Endothelial cell of umbilical vein (primary cell): ENCODE measurements around the gene MFSD2A. TPM values are rescaled to one million over a fixed set of nuclear protein-coding genes. Genes with fewer than 3 reads are reported as not detected.

ENCODE experiments used
- BruUV-seq: library from RNA; stranded (reverse); fragments of 400-500 nt; replicated peaks from 2 replicates; lab custom pipeline; 2021; lab: Mats Ljungman, UMichigan
- CTCF ChIA-PET: fragments of 300-600, 350-600 bp; sonication (Branson Sonifier 250); formaldehyde crosslinking; loops from one replicate; lab custom pipeline; 2021; ENCODE audit warnings: antibody characterized with exemption, inconsistent platforms; lab: Charles Lee
- POLR2A ChIA-PET: fragments of 300-600, 350-600 bp; sonication (Branson Sonifier 250); formaldehyde crosslinking; loops from one replicate; lab custom pipeline; 2021; ENCODE audit warnings: antibody characterized with exemption, inconsistent platforms; lab: Charles Lee
- DNase-seq: peaks from one replicate; pipeline ENCODE4 v3.0.0-alpha.2; 2011; ENCODE audit warnings: low read depth, low spot score
- FAIRE-seq: peaks from 2 replicates; lab custom pipeline; 2011; peaks lifted over from hg19 to GRCh38; lab: Jason Lieb, UNC
- H2AFZ ChIP-seq: 2 replicates; pipeline ENCODE4 v1.6.0; 2012; ENCODE audit warnings: low read depth, low read length, control low read depth, inconsistent platforms
- H3K27ac ChIP-seq: 2 replicates; pipeline ENCODE4 v1.5.1; 2011; ENCODE audit warnings: low read depth, mild to moderate bottlenecking, control low read depth, low read length, moderate library complexity; ENCODE audit not compliant: insufficient read depth
- H3K27me3 ChIP-seq, 2 experiments: 2 replicates each; pipeline versions ENCODE4 v1.6.0 to v1.6.1; 2011; ENCODE audit warnings: low read length in 2 of 2, mixed read lengths in 1 of 2; ENCODE audit not compliant: control insufficient read depth in 2 of 2, insufficient read depth in 2 of 2
- H3K36me3 ChIP-seq, 2 experiments: 2 replicates in 1 of 2; 3 replicates in 1 of 2; pipeline ENCODE4 v1.5.1; 2011; ENCODE audit warnings: low read length in 2 of 2, mild to moderate bottlenecking in 1 of 2, moderate library complexity in 1 of 2; ENCODE audit not compliant: control insufficient read depth in 2 of 2, insufficient read depth in 2 of 2; ENCODE audit errors: extremely low read depth in 1 of 2
- H3K4me1 ChIP-seq: 3 replicates; pipeline ENCODE4 v1.5.1; 2011; ENCODE audit warnings: mild to moderate bottlenecking, low read length; ENCODE audit not compliant: control insufficient read depth, insufficient read depth; ENCODE audit errors: extremely low read depth
- H3K4me2 ChIP-seq: 2 replicates; pipeline ENCODE4 v1.6.1; 2011; ENCODE audit warnings: low read length, control low read depth, mixed read lengths; ENCODE audit not compliant: insufficient read depth
- H3K4me3 ChIP-seq, 3 experiments: fragments of 200-600 bp in 1 of 3; sonication (generic), shearing (Covaris generic) in 1 of 3; replicated peaks in 1 of 3; 2 replicates each; pipeline ENCODE4 v1.5.1; 2011 to 2016; ENCODE audit warnings: control low read depth in 3 of 3, low read length in 3 of 3, mild to moderate bottlenecking in 2 of 3, inconsistent platforms in 1 of 3, low read depth in 1 of 3, moderate library complexity in 1 of 3; ENCODE audit not compliant: insufficient read depth in 1 of 3
- H3K79me2 ChIP-seq: 2 replicates; pipeline ENCODE4 v1.6.0; 2012; ENCODE audit warnings: low read length, inconsistent platforms; ENCODE audit not compliant: control insufficient read depth, insufficient read depth
- H3K9ac ChIP-seq: replicated peaks from 2 replicates; pipeline ENCODE3; 2011; ENCODE audit warnings: low read length, control low read depth; ENCODE audit not compliant: insufficient read depth; ENCODE audit errors: extremely low read depth
- H3K9me1 ChIP-seq: replicated peaks from 3 replicates; pipeline ENCODE4 v1.6.0; 2011; ENCODE audit warnings: mild to moderate bottlenecking, low read length; ENCODE audit not compliant: control insufficient read depth, insufficient read depth; ENCODE audit errors: extremely low read depth
- H3K9me3 ChIP-seq: replicated peaks from 2 replicates; pipeline ENCODE4 v1.5.1; 2012; ENCODE audit warnings: low read length, inconsistent platforms; ENCODE audit not compliant: control insufficient read depth, insufficient read depth
- H4K20me1 ChIP-seq: replicated peaks from 2 replicates; pipeline ENCODE3; 2011; ENCODE audit warnings: mild to moderate bottlenecking, low read length; ENCODE audit not compliant: control insufficient read depth, insufficient read depth; ENCODE audit errors: extremely low read depth
- CTCF ChIP-seq, 2 donors: IDR thresholded peaks; 1 replicate in 1 of 2; 2 replicates in 1 of 2; pipeline ENCODE4 v1.5.1; 2011; ENCODE audit warnings: low read length in 2 of 2, mild to moderate bottlenecking in 2 of 2, moderate library complexity in 2 of 2, control low read depth in 1 of 2, inconsistent platforms in 1 of 2, low read depth in 1 of 2; ENCODE audit not compliant: insufficient read depth in 1 of 2; ENCODE audit errors: extremely low read depth in 1 of 2
- EZH2 ChIP-seq: IDR thresholded peaks from 2 replicates; pipeline ENCODE4 v1.6.1; 2012; ENCODE audit warnings: borderline replicate concordance, low read depth, mild to moderate bottlenecking, moderate library complexity, low read length, inconsistent platforms; ENCODE audit not compliant: severe bottlenecking
- FOS ChIP-seq: IDR thresholded peaks from 2 replicates; pipeline ENCODE4 v1.6.1; 2011; ENCODE audit warnings: mild to moderate bottlenecking, low read length, moderate library complexity, borderline replicate concordance; ENCODE audit not compliant: insufficient read depth
- GATA2 ChIP-seq: IDR thresholded peaks from 2 replicates; pipeline ENCODE4 v1.7.0; 2011; ENCODE audit warnings: low read depth, mild to moderate bottlenecking, moderate library complexity, mixed read lengths, low read length; ENCODE audit not compliant: insufficient read length, insufficient read depth
- JUN ChIP-seq: IDR thresholded peaks from 2 replicates; pipeline ENCODE4 v1.6.1; 2011; ENCODE audit warnings: borderline replicate concordance, low read depth; ENCODE audit not compliant: insufficient read length, insufficient read depth
- MAX ChIP-seq: IDR thresholded peaks from 2 replicates; pipeline ENCODE4 v1.6.1; 2011; ENCODE audit not compliant: insufficient read depth, insufficient read length
- MYC ChIP-seq: IDR thresholded peaks from one replicate; pipeline ENCODE4 v1.6.1; 2011; ENCODE audit warnings: mild to moderate bottlenecking, low read depth, low read length
- POLR2A ChIP-seq: IDR thresholded peaks from 2 replicates; pipeline ENCODE4 v1.6.1; 2012; ENCODE audit warnings: low read depth, mild to moderate bottlenecking, control low read depth, low read length
- POLR2AphosphoS5 ChIP-seq: IDR thresholded peaks from 2 replicates; pipeline ENCODE4 v1.6.1; 2012; ENCODE audit warnings: low read depth, mild to moderate bottlenecking, control low read depth, low read length, moderate library complexity; ENCODE audit not compliant: insufficient read depth
- dilution Hi-C: fragments of 300-500 bp; cut with MboI; formaldehyde crosslinking; loops from one replicate; pipeline ENCODE4 v1.15.0; 2019; ENCODE audit warnings: low sequenced_read_pairs; ENCODE audit not compliant: extremely low pct_ligation_motif_present
- intact Hi-C: fragments of 100-400 bp; cut with micrococcal nuclease; formaldehyde crosslinking; loops from one replicate; pipeline ENCODE4 v1.10.0; 2022
- polyA plus RNA-seq, 4 experiments: library from polyadenylated mRNA; depleted of rRNA in 3 of 4; stranded (reverse) in 3 of 4; unstranded in 1 of 4; fragments of >200 nt; gene quantifications; 2 replicates each; pipeline versions ENCODE4 v1.2.1 to v1.2.3, GENCODE V29; 2011 to 2012; ENCODE audit warnings: missing spikeins in 1 of 4
- total RNA-seq: library from RNA; stranded (reverse); gene quantifications from 2 replicates; pipeline ENCODE4 v1.2.3, GENCODE V29; 2021

Gene MFSD2A
- total and polyA plus RNA-seq, 2 donors (not counting 3 experiments of a cell fraction or from before 2014, with no cell fraction given): 2.7 to 5.5 TPM

GRCh38 chr1:39944410-39945112 is 10.4 kb upstream of the MFSD2A start:
- no peak overlapping the region for H3K9ac ChIP-seq
- no peaks in the 10 kb centered on the region for H3K79me2 ChIP-seq
- H3K4me3 ChIP-seq: no peak overlapping the region
- no peaks in the 10 kb centered on the region for H3K36me3 ChIP-seq
- no peaks in the 10 kb centered on the region for H3K9me1 ChIP-seq
- dilution Hi-C loops: no loop called here
- POLR2A ChIA-PET: no interaction called here
- BruUV-seq: no TSS peak
- TF ChIP-seq MYC: no peak
- no peak for TF ChIP-seq JUN
- TF ChIP-seq POLR2A: no peak
- TF ChIP-seq POLR2AphosphoS5: no peak
- no peak for TF ChIP-seq GATA2
- no peak for TF ChIP-seq MAX
- TF ChIP-seq CTCF (IDR thresholded peaks at IDR 0.05; ENCODE audit: extremely low read depth in 1 of 2, insufficient read depth in 1 of 2, low read depth in 1 of 2, low read length in 2 of 2): no peak
- TF ChIP-seq EZH2: no peak
- TF ChIP-seq FOS: no peak
- intact Hi-C loops: no loop called here
- no peaks in the 10 kb centered on the region for H4K20me1 ChIP-seq
- H3K27ac ChIP-seq: no peak overlapping the region
- DNase-seq (no peak), FAIRE-seq (no peak)
- no peaks in the 10 kb centered on the region for H3K9me3 ChIP-seq
- H2AFZ ChIP-seq: no peak overlapping the region
- CTCF ChIA-PET: interaction anchor here (1.4 kb wide), 1 partner anchor 42 kb away, joined by 3 read pairs; the partner anchor contains the start of gene MYCL
- no peaks in the 10 kb centered on the region for H3K4me1 ChIP-seq
- H3K4me2 ChIP-seq: no peak overlapping the region
- peaks cover 9% of the 10 kb centered on the region in 2 experiments for H3K27me3 ChIP-seq
